Stomach smooth muscle (tissue), 2 donors: ENCODE measurements around the gene RNF152.

Source experiments
- H3K27ac ChIP-seq: one replicate; pipeline ENCODE4 v1.7.0; 2013; ENCODE audit warnings: mild to moderate bottlenecking, low read length, inconsistent platforms
- H3K27me3 ChIP-seq, 2 donors: one replicate each; pipeline ENCODE4 v1.7.0; 2013; ENCODE audit warnings: low read length in 2 of 2; ENCODE audit not compliant: insufficient read depth in 2 of 2, control insufficient read depth in 1 of 2
- H3K36me3 ChIP-seq, 2 donors: one replicate each; pipeline ENCODE4 v1.7.0; 2013; ENCODE audit warnings: low read length in 2 of 2; ENCODE audit not compliant: control insufficient read depth in 2 of 2, insufficient read depth in 2 of 2
- H3K4me1 ChIP-seq: one replicate; pipeline ENCODE4 v1.7.0; 2013; ENCODE audit warnings: low read length; ENCODE audit not compliant: control insufficient read depth, insufficient read depth
- H3K4me3 ChIP-seq, 2 donors: one replicate each; pipeline ENCODE4 v1.7.0; 2013; ENCODE audit warnings: low read length in 2 of 2
- H3K9ac ChIP-seq, 2 donors: one replicate each; pipeline ENCODE4 v1.7.0; 2013; ENCODE audit warnings: low read length in 2 of 2, mild to moderate bottlenecking in 1 of 2
- H3K9me3 ChIP-seq, 2 donors: one replicate each; pipeline ENCODE4 v1.7.0; 2013; ENCODE audit warnings: low read length in 2 of 2; ENCODE audit not compliant: control insufficient read depth in 2 of 2
- donor health status: healthy.
- donor health status: Pancreatic carcinoma.

RNF152 gene

DNA sequence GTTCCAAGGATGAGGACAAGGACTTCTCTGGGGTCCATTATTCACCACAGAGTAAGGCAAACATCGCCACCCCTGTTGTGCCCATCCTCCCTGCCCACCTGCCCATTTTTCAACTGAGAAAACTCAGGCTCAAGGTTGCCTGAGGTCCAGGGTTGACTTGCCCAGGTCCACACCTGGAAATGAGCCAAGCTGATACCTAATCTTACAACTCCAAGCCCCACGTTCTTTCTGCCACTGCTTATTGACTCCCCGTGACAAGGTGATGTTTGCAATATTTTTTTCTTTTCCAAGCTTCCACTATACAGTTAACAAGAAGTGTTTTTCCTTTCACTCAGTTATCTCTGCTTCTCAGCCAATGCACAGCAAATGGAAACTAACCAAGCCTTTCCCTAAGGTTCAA is 39.0 kb downstream of the RNF152 start:
- H3K36me3 ChIP-seq, result no peaks in the 10 kb centered on the region
- no peaks in the 10 kb centered on the region for H3K9me3 ChIP-seq
- no peaks in the 10 kb centered on the region for H3K27me3 ChIP-seq
- H3K4me1 ChIP-seq, result peaks cover 9% of the 10 kb centered on the region
- no peak overlapping the region for H3K4me3 ChIP-seq
- H3K27ac ChIP-seq, result no peak overlapping the region
- no peak overlapping the region for H3K9ac ChIP-seq

GRCh38 chr18:61852496-61852895 is 40.3 kb downstream of the RNF152 start:
- H3K4me1 ChIP-seq, result peaks cover 9% of the 10 kb centered on the region
- H3K36me3 ChIP-seq, result no peaks in the 10 kb centered on the region
- H3K27ac ChIP-seq, result no peak overlapping the region

GRCh38 chr18:61851940-61852451 is 40.8 kb downstream of the RNF152 start:
- no peak overlapping the region for H3K9ac ChIP-seq
- no peak overlapping the region for H3K4me3 ChIP-seq
- H3K9me3 ChIP-seq, result no peaks in the 10 kb centered on the region
- H3K27me3 ChIP-seq, result no peaks in the 10 kb centered on the region
- H3K4me1 ChIP-seq, result peaks cover 9% of the 10 kb centered on the region
- no peak overlapping the region for H3K27ac ChIP-seq
- no peaks in the 10 kb centered on the region for H3K36me3 ChIP-seq

More at GRCh38 chr18:61852496-61852895, 40.3 kb downstream of the RNF152 start:
- H3K27me3 ChIP-seq, result no peaks in the 10 kb centered on the region
- no peak overlapping the region for H3K9ac ChIP-seq
- no peak overlapping the region for H3K4me3 ChIP-seq
- no peaks in the 10 kb centered on the region for H3K9me3 ChIP-seq

DNA sequence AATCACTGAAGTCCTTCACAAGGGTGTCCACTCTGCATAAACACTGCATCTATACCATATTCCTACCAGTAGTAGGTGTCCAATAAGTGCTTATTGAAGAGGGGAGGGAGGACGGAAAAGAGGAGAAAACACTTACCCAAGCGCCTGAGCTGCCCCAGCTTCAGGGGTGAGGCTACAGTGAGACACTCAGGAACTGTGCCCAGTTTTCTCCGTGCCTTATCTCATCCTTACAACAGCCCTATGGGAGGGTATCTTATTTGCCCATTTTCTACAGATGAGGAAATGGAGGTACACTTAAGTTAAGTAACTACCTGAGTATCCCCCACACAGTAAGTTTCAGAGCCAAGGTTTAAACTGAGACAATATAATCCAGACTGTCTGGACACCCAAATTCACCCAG is 41.5 kb downstream of the RNF152 start:
- H3K27me3 ChIP-seq, result no peaks in the 10 kb centered on the region
- no peak overlapping the region for H3K4me3 ChIP-seq
- H3K4me1 ChIP-seq, result peaks cover 9% of the 10 kb centered on the region
- H3K9me3 ChIP-seq, result no peaks in the 10 kb centered on the region
- H3K36me3 ChIP-seq, result no peaks in the 10 kb centered on the region
- H3K9ac ChIP-seq, result no peak overlapping the region
- H3K27ac ChIP-seq, result no peak overlapping the region

- H3K9ac ChIP-seq, result no peak overlapping the region
- no peaks in the 10 kb centered on the region for H3K9me3 ChIP-seq
- H3K27me3 ChIP-seq, result no peaks in the 10 kb centered on the region
- peaks cover 9% of the 10 kb centered on the region for H3K4me1 ChIP-seq
- no peak overlapping the region for H3K4me3 ChIP-seq
- H3K36me3 ChIP-seq, result no peaks in the 10 kb centered on the region
- H3K27ac ChIP-seq, result no peak overlapping the region
Observed at GRCh38 chr18:61850756-61851155, 42.1 kb downstream of the RNF152 start.

GRCh38 chr18:61847164-61847791 is 45.5 kb downstream of the RNF152 start:
- Histone ChIP-seq H3K27me3 (no peaks in the 10 kb centered on the region), H3K27ac (no peak overlapping the region), H3K4me3 (no peak overlapping the region), H3K9ac (no peak overlapping the region), H3K36me3 (no peaks in the 10 kb centered on the region), H3K4me1 (peaks cover 2% of the 10 kb centered on the region), H3K9me3 (no peaks in the 10 kb centered on the region)

DNA sequence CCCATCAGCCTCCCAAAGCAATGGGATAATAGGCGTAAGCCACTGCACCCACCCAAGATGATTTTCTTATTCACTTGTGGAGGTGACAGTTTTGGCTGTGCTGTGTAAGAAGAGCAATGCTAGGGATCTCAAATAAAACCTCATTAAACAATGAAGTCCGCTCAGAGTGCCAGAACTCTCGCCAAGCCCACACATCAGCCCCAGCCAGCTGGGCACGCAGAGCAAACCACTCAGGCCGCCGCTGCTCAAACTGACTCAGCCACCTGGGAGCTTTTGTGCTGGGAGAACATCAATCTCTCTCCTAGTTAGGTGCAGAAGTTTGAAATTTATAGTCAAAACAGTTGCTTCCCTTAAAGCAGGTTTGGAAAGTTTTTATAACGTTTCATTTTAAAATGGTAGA is 47.6 kb downstream of the RNF152 start:
- no peaks in the 10 kb centered on the region for H3K36me3 ChIP-seq
- H3K9ac ChIP-seq, result no peak overlapping the region
- H3K27me3 ChIP-seq, result no peaks in the 10 kb centered on the region
- peaks cover 2% of the 10 kb centered on the region for H3K4me1 ChIP-seq
- no peaks in the 10 kb centered on the region for H3K9me3 ChIP-seq
- no peak overlapping the region for H3K27ac ChIP-seq
- no peak overlapping the region for H3K4me3 ChIP-seq

DNA sequence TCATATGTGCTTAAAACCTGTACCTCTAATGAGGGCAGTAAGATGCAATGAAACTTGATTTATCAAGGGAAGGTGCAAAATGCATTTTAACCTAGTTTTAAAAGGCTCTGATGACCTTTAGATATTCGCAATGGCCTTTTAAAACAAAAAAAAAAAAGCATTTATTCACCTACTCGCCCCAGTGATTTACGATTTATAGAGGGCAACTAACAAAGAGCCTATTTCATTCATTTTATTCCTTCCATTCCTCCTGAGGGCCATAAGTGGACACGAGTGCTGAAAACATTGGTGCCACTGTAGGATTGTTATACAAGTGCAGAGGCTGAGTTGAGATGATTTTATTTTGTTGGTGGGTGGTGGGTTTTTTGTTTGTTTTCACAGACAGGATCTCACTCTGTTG is 48.1 kb downstream of the RNF152 start:
- Histone ChIP-seq H3K27ac (no peak overlapping the region), H3K27me3 (no peaks in the 10 kb centered on the region), H3K9ac (no peak overlapping the region), H3K9me3 (no peaks in the 10 kb centered on the region), H3K4me3 (no peak overlapping the region), H3K4me1 (peaks cover 2% of the 10 kb centered on the region), H3K36me3 (no peaks in the 10 kb centered on the region)

GRCh38 chr18:61842146-61842545 is 50.7 kb downstream of the RNF152 start:
- H3K9me3 ChIP-seq, result no peaks in the 10 kb centered on the region
- H3K27me3 ChIP-seq, result no peaks in the 10 kb centered on the region
- no peak overlapping the region for H3K9ac ChIP-seq
- H3K27ac ChIP-seq, result no peak overlapping the region
- no peaks in the 10 kb centered on the region for H3K4me1 ChIP-seq
- H3K4me3 ChIP-seq, result no peak overlapping the region
- no peaks in the 10 kb centered on the region for H3K36me3 ChIP-seq

GRCh38 chr18:61841706-61842105 is 51.1 kb downstream of the RNF152 start:
- Histone ChIP-seq H3K4me3 (no peak overlapping the region), H3K4me1 (no peaks in the 10 kb centered on the region), H3K27ac (no peak overlapping the region)

DNA sequence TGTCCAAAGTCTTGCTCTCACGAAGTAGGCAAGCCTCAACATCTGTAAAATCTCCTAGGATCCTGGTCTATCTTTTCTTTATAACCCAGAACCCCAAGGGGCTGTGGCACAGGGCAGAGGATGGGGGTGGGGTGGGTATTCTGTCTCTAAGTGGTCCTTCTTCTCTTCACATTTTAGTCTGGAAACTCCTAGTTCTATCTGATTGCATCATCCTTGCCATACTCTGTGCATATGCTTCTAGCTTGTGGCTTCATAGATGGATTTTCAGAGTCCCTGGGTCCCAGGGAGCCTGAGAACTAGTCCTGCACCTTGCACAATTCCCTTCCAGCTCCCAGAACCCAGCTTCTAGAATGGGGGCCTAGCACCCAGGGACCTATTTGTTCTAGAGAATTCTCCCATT is 52.5 kb downstream of the RNF152 start:
- no peaks in the 10 kb centered on the region for H3K9me3 ChIP-seq
- no peak overlapping the region for H3K4me3 ChIP-seq
- H3K9ac ChIP-seq, result no peak overlapping the region
- H3K36me3 ChIP-seq, result no peaks in the 10 kb centered on the region
- H3K27me3 ChIP-seq, result no peaks in the 10 kb centered on the region
- H3K27ac ChIP-seq, result no peak overlapping the region
- no peaks in the 10 kb centered on the region for H3K4me1 ChIP-seq

More at GRCh38 chr18:61841706-61842105, 51.1 kb downstream of the RNF152 start:
- Histone ChIP-seq H3K9me3 (no peaks in the 10 kb centered on the region), H3K27me3 (no peaks in the 10 kb centered on the region), H3K9ac (no peak overlapping the region), H3K36me3 (no peaks in the 10 kb centered on the region)
